SIG-M5 (cell line): ENCODE data around the gene VAV1.
A peak's percentile ranks its signal among the peaks of the same experiment; 100 is the strongest.
"Not testable (repeated sequence)": the region's sequence is repeated elsewhere in the genome, so short reads cannot be mapped to it uniquely, and the experiment has no call there.

Experiments used
- DNase-seq: peaks from one replicate; lab custom pipeline; 2025; lab: John Stamatoyannopoulos, UW

VAV1 gene

GRCh38 chr19:6852001-6852400, 79.5 kb downstream of the VAV1 start:
- DNase-seq: no peak

- no peak for DNase-seq
Measured at GRCh38 chr19:6853868-6854267, 81.4 kb downstream of the VAV1 start.

- no peak for DNase-seq
Measured at GRCh38 chr19:6854758-6855157, 82.2 kb downstream of the VAV1 start.

- DNase-seq: no peak
Measured at GRCh38 chr19:6856749-6857372, 84.4 kb downstream of the VAV1 start.

GRCh38 chr19:6861683-6862286, 89.3 kb downstream of the VAV1 start:
- DNase-seq: no peak

- peak; percentile 39 for DNase-seq
Measured at GRCh38 chr19:6862673-6863078, 90.2 kb downstream of the VAV1 start.

GRCh38 chr19:6864325-6864940, 91.9 kb downstream of the VAV1 start:
- DNase-seq: no peak

- no peak for DNase-seq
Measured at GRCh38 chr19:6865849-6866248, 93.3 kb downstream of the VAV1 start.

- DNase-seq: no peak
Measured at GRCh38 chr19:6866741-6867151, 94.2 kb downstream of the VAV1 start.

GRCh38 chr19:6868351-6868750, 95.8 kb downstream of the VAV1 start:
- peak; percentile 64 for DNase-seq

GRCh38 chr19:6869151-6869882, 96.8 kb downstream of the VAV1 start:
- not testable (repeated sequence) for DNase-seq

GRCh38 chr19:6873708-6874431, 101.4 kb downstream of the VAV1 start:
- DNase-seq: no peak

- DNase-seq: no peak
Measured at GRCh38 chr19:6875218-6875617, 102.7 kb downstream of the VAV1 start.

GRCh38 chr19:6876748-6877147, 104.2 kb downstream of the VAV1 start:
- no peak for DNase-seq

GRCh38 chr19:6877766-6878165, 105.3 kb downstream of the VAV1 start:
- no peak for DNase-seq

- DNase-seq: no peak
Measured at GRCh38 chr19:6886277-6886897, 113.9 kb downstream of the VAV1 start.

GRCh38 chr19:6887316-6887715, 114.8 kb downstream of the VAV1 start, which contains the start of gene ADGRE1:
ADGRE1 (plus strand) TSS chr19:6887579; CDS start chr19:6887609, 30 bp downstream.
- DNase-seq: no peak

- no peak for DNase-seq
Measured at GRCh38 chr19:6888967-6889366, 116.5 kb downstream of the VAV1 start.

- no peak for DNase-seq
Measured at GRCh38 chr19:6890401-6890913, 117.9 kb downstream of the VAV1 start.

- DNase-seq: no peak
Measured at GRCh38 chr19:6890938-6891337, 118.4 kb downstream of the VAV1 start.

- DNase-seq: peak; percentile 89
Measured at GRCh38 chr19:6891761-6892385, 119.4 kb downstream of the VAV1 start.
